ENCODE measurements around the gene SSPN.

Gene SSPN

DNA sequence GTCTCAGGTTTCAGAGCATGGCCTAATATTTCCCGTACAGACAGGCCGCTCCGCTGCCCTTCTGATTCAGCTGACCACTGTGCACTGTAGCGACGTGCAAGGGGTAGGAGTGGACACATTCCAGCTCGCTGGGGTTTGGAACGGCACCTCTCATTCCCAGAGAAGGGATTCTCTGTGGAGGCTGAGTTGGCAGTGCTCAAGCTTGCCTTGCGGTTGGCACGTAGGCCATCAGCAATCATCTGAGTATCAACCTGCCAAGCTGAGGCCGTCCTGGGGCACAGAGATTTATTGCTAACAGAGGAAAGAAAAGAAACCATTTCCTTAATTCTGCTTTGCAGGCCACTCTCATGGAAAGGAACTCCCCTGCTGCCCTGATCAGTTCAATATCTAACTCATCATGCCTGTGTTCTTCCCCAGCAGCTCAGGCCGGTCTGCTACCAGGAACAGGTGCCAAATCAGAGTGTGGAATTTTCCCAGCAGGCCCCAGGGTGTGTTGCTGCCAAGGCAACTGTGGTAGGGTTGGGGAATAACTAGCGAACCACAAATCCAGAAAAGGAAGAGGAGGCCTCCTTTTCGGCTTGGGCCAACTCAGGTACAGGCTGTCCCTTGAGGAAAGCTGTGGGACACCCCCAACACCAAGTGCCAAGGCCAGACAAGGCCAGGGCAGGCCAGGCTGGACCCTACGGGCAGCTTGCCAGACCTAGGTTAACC lies 92.5 kb downstream of the SSPN start:
- peak; percentile 86 to 94 for DNase-seq

GRCh38 chr12:26290565-26290964 lies 95.2 kb downstream of the SSPN start:
- DNase-seq, result no peak

DNA sequence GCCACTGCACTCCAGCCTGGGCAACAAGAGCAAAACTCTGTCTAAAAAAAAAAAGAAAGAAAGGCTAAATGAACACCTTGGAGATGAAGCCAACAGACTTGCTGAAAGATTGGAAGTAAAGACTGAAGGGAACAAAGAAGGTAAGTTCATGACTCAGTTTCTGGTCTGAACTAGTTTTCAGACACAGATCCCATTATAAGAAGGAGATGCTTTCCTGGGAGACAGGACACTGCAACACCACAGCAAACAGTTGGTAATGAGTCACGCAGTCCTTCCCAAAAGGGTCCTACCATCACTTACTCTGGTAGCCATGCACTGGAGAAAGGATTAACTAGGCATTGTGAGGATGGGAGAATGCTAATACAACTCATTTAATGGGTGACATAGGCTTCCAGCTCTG lies 97.2 kb downstream of the SSPN start:
- DNase-seq, result no peak

GRCh38 chr12:26293612-26294011 lies 98.2 kb downstream of the SSPN start:
- no peak for DNase-seq

DNA sequence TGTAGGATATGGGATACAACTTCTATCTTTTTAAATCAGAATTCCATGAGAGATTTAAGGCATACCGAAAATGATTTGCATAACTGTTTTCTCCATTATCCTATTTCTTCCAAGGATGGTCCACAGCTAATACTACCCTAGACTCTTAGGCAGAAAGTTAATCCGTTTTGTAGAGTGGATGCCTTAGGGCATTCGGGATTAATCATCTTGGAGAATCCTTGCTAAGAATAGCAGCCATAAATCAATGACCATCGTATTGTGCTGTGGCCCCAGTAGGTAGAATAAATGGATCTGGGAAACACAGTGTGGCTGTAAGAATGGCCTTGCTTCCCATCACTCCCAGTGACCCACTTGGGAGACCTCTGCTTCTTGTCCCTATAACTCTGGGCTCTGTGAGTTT lies 99.6 kb downstream of the SSPN start:
- no peak for DNase-seq

- no peak for DNase-seq
Measured at GRCh38 chr12:26297396-26298070, 102.2 kb downstream of the SSPN start.

DNA sequence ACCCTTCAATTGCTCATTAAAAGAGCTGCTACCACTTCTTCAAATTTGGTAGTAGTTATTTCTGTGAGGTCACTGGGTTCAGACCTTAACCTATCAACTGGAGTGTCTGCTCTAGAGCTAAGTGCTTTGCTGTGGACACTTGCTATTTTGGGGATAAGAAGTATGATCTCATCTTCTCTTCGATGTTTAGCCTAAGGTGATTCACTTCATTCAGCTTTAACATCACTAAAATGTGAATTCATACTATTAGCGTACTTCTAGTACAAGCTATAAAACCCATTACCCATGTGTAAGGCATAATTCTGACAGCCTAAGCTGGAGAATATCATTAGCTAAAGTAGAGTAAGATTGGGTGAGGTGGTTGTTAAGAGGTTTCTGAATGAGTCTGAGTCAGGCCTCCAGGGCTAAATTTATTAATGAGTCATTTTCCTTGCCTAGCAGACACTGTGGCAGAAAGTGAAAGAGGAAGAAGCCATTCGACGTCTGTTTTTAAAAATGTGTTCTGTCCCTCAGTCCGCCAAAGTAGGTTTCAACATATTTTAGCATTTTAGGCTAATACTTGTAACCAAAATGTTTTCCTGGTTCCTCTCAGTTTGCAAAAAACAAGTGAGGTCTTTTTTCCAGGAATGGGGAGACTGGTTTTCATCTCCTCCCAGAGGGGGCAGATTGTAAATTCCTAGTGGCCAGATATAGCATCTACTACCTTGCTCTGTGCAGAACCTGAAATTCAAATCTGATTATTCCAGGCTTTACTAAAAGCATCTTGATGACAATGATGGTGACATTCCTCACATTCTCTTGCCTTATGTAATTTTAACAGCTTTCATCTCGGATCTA lies 103.6 kb downstream of the SSPN start:
- DNase-seq, result no peak

- DNase-seq, result no peak
Measured at GRCh38 chr12:26299751-26300150, 104.4 kb downstream of the SSPN start.

All from NCI-H446 (cell line).